ENCODE data around the gene MGAT4A.
A peak's percentile ranks its signal among the peaks of the same experiment; 100 is the strongest.

GRCh38 chr2:98649135-98649991, 81.6 kb downstream of the MGAT4A start:
- TF ChIP-seq POLR2A (IDR thresholded peaks at IDR 0.05), result no peak
- TF ChIP-seq, protein P1, sequence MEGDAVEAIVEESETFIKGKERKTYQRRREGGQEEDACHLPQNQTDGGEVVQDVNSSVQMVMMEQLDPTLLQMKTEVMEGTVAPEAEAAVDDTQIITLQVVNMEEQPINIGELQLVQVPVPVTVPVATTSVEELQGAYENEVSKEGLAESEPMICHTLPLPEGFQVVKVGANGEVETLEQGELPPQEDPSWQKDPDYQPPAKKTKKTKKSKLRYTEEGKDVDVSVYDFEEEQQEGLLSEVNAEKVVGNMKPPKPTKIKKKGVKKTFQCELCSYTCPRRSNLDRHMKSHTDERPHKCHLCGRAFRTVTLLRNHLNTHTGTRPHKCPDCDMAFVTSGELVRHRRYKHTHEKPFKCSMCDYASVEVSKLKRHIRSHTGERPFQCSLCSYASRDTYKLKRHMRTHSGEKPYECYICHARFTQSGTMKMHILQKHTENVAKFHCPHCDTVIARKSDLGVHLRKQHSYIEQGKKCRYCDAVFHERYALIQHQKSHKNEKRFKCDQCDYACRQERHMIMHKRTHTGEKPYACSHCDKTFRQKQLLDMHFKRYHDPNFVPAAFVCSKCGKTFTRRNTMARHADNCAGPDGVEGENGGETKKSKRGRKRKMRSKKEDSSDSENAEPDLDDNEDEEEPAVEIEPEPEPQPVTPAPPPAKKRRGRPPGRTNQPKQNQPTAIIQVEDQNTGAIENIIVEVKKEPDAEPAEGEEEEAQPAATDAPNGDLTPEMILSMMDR (IDR thresholded peaks at IDR 0.05), result peak; percentile 77 to 87 (median 84)
